ENCODE measurements around the gene TRPM1. TPM values are rescaled to one million over a fixed set of nuclear protein-coding genes. Genes with fewer than 3 reads are reported as not detected.

TRPM1 gene
- total RNA-seq, 3 donors from 2014 or later = not detected

- H3K36me3 ChIP-seq = no peaks in the 10 kb centered on the region
- H3K27ac ChIP-seq = no peak overlapping the region
- H3K9me3 ChIP-seq = no peaks in the 10 kb centered on the region
- H3K27me3 ChIP-seq = no peaks in the 10 kb centered on the region
- intact Hi-C loops (cut with DNase I; ENCODE audit: low total_unique reads) = no loop called here
- H3K4me1 ChIP-seq = no peaks in the 10 kb centered on the region
- TF ChIP-seq CTCF (IDR thresholded peaks at IDR 0.05) = no peak
- no peak for TF ChIP-seq POLR2AphosphoS5 (IDR thresholded peaks at IDR 0.05)
- TF ChIP-seq POLR2A (IDR thresholded peaks at IDR 0.05) = no peak
- H3K4me3 ChIP-seq = no peak overlapping the region
- no peak for DNase-seq (ENCODE audit: low spot score in 2 of 2)
Measured at GRCh38 chr15:31077941-31078340, 23.6 kb downstream of the TRPM1 start.

- TF ChIP-seq POLR2A (IDR thresholded peaks at IDR 0.05) (no peak), CTCF (IDR thresholded peaks at IDR 0.05) (no peak), POLR2AphosphoS5 (IDR thresholded peaks at IDR 0.05) (no peak)
- H3K27ac ChIP-seq = no peak overlapping the region
- no peaks in the 10 kb centered on the region for H3K27me3 ChIP-seq
- H3K36me3 ChIP-seq = no peaks in the 10 kb centered on the region
- H3K4me3 ChIP-seq = no peak overlapping the region
- intact Hi-C loops (cut with DNase I; ENCODE audit: low total_unique reads) = no loop called here
- H3K9me3 ChIP-seq = no peaks in the 10 kb centered on the region
- DNase-seq (ENCODE audit: low spot score in 2 of 2) = no peak
- H3K4me1 ChIP-seq = no peaks in the 10 kb centered on the region
Measured at GRCh38 chr15:31077181-31077580, 24.3 kb downstream of the TRPM1 start.

GRCh38 chr15:31074321-31074720, 27.2 kb downstream of the TRPM1 start:
- intact Hi-C loops (cut with DNase I; ENCODE audit: low total_unique reads) = no loop called here
- H3K27me3 ChIP-seq = no peaks in the 10 kb centered on the region
- H3K4me3 ChIP-seq = no peak overlapping the region
- H3K9me3 ChIP-seq = no peaks in the 10 kb centered on the region
- H3K27ac ChIP-seq = no peak overlapping the region
- H3K36me3 ChIP-seq = no peaks in the 10 kb centered on the region
- TF ChIP-seq POLR2A (IDR thresholded peaks at IDR 0.05) = no peak
- no peak for TF ChIP-seq CTCF (IDR thresholded peaks at IDR 0.05)
- no peak for TF ChIP-seq POLR2AphosphoS5 (IDR thresholded peaks at IDR 0.05)
- DNase-seq (ENCODE audit: low spot score in 2 of 2) = no peak
- no peaks in the 10 kb centered on the region for H3K4me1 ChIP-seq

- Histone ChIP-seq H3K36me3 (no peaks in the 10 kb centered on the region), H3K4me3 (no peak overlapping the region), H3K4me1 (no peaks in the 10 kb centered on the region), H3K27me3 (no peaks in the 10 kb centered on the region), H3K27ac (no peak overlapping the region), H3K9me3 (no peaks in the 10 kb centered on the region)
- intact Hi-C loops (cut with DNase I; ENCODE audit: low total_unique reads) = no loop called here
- TF ChIP-seq POLR2AphosphoS5 (IDR thresholded peaks at IDR 0.05) = no peak
- TF ChIP-seq CTCF (IDR thresholded peaks at IDR 0.05) = no peak
- no peak for TF ChIP-seq POLR2A (IDR thresholded peaks at IDR 0.05)
- no peak for DNase-seq (ENCODE audit: low spot score in 2 of 2)
Measured at GRCh38 chr15:31070867-31071266, 30.7 kb downstream of the TRPM1 start.

GRCh38 chr15:31069360-31070000, 32.0 kb downstream of the TRPM1 start:
- Histone ChIP-seq H3K27me3 (no peaks in the 10 kb centered on the region), H3K4me1 (no peaks in the 10 kb centered on the region), H3K36me3 (no peaks in the 10 kb centered on the region), H3K4me3 (no peak overlapping the region), H3K9me3 (no peaks in the 10 kb centered on the region), H3K27ac (peak overlapping the region in 1 of 2 donors; percentile 3)
- TF ChIP-seq CTCF (IDR thresholded peaks at IDR 0.05) = no peak
- no peak for TF ChIP-seq POLR2A (IDR thresholded peaks at IDR 0.05)
- no peak for TF ChIP-seq POLR2AphosphoS5 (IDR thresholded peaks at IDR 0.05)
- no peak for DNase-seq (ENCODE audit: low spot score in 2 of 2)
- intact Hi-C loops (cut with DNase I; ENCODE audit: low total_unique reads) = no loop called here
